Measurements from ENCODE around the gene CNTD1.
"Not testable (repeated sequence)": the region's sequence is repeated elsewhere in the genome, so short reads cannot be mapped to it uniquely, and the experiment has no call there.

The CNTD1 gene, protein sequence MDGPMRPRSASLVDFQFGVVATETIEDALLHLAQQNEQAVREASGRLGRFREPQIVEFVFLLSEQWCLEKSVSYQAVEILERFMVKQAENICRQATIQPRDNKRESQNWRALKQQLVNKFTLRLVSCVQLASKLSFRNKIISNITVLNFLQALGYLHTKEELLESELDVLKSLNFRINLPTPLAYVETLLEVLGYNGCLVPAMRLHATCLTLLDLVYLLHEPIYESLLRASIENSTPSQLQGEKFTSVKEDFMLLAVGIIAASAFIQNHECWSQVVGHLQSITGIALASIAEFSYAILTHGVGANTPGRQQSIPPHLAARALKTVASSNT

DNA sequence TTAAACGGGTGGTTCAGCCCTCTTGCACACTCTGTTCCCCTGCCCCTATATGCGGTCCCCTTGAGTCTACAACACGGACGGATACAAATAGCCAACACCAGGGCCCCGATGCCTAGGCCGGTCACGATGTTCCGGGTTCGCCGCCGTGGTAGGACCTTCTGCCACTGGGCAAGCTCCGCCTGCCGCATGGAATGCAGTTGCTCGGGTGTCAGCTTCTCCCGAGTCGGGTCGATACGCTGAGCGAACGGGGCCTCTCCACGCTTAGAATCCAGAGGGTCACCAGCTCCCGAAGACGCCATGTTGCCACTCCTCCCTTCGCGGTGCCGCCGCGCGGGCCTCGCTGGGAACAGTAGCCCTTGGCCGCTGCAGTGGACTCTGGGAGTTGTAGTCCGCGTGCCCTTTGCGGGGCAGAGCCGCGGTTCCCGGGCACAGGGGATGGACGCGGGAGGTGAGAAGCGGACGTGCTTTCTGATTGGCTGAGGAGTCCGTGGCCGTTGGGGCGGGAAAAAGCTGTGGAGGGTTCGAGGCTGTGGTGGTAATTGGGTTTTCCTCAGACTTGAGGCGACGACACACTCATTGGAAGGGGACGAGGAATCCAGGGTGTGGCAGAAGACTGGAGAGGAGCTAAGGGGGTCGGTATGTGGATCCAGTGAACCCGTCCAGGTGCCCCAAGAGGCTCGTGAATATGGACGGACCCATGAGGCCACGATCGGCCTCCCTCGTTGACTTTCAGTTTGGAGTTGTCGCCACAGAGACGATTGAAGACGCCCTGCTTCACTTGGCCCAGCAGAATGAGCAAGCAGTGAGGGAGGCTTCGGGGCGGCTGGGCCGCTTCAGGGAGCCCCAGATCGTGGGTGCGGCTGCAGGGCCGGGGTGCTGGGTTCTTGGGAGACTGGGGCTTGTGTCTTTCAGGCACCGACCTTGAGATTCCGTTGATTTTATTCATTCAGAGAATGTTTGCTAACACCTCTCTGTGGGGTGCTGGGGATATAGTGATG is at the start of gene CNTD1, which contains the start of gene COA3:
TSS of gene CNTD1 (plus strand) at position 479 of the 998 bp plus-strand sequence. CDS start at position 686, 207 bp downstream.
TSS of gene COA3 (minus strand) at position 322 of the 998 bp plus-strand sequence. CDS start at position 299, 23 bp downstream.
- peak; percentile 73 for DNase-seq

DNA sequence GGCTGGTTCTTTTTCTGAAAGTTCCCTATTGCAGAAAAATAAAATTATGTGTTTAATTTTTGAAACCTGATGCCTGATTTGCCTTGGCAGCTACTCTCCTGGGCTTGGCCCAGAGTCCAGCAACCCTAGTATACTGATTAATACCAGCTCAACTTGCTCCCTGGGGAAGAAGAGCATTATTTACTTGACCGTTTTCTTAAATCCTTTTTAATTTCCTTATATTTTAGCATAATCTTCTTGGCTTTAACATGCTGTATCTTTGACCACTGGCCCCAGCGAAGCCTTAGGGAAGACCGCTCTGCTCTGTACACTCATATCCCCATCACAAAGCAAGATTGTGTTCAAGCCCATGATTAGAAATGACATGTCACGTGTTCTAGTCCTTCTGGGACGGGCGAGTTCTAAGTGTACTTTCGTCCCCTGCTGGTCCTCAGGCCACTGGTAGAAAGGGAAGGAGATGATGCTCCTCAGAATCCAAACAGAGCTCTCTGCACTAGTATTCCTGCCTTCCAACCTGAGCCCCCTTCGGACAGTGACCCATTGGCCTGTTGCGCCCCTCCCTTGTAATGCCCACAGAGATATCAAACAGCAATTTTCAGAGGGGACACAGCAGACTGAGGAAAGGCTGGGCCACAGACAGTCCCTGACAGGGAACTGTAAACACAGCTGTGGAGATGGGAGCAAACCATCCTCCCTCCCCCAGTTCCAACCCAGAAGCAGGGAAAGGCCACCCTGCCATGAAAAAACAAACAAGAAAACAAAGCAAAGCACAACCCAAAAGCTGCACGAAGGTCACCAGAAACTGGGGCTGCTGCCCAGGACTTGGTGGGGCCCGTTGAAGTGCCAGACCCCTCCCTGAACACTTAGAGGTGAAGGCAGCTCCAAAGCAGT is 49.5 kb upstream of the CNTD1 start:
- DNase-seq = no peak

DNA sequence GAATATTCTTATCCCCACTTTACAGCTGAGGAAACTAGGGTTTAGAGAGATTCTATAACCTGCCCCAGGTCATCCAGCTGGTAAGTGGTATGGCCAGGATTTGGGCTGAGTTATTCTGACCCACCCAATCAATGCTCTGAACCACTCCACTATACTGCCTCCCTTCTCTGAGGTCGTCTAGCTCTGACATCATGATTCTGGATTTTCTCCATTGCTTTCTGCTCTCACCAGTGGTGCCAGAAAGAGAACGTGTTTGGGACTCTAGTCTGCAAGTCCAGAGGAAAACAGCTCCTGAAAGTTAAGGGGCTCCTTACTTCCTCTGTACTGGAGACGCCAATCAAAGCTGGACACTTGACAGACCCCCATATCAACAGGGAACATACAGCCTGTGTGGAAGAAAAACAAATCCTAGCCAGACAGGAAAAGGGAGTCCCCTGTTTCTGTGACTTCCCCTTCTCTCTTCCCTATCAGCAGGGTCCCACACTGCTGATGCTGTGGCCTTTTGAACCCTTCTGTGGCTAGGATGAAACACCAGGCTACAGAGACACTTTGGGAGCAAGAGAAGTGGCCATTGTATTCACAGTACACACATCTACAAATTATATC is 47.8 kb upstream of the CNTD1 start:
- no peak for DNase-seq

DNA sequence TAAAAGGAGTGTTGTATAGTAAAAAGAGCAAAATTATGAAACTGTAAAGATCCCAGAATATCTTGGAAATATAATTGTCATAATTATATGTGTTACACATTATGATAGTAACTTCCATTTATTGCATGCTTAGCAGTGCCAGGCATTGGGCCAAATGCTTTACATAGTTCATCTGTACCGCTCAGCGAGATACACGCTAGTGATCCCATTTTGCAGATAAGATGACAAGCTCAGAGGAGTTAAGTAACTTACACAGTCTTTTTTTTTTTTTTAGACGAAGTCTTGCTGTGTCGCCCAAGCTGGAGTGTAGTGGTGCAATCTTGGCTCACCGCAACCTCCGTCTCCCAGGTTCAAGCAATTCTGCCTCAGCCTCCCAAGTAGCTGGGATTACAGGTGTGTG is 47.0 kb upstream of the CNTD1 start:
- no peak for DNase-seq

DNA sequence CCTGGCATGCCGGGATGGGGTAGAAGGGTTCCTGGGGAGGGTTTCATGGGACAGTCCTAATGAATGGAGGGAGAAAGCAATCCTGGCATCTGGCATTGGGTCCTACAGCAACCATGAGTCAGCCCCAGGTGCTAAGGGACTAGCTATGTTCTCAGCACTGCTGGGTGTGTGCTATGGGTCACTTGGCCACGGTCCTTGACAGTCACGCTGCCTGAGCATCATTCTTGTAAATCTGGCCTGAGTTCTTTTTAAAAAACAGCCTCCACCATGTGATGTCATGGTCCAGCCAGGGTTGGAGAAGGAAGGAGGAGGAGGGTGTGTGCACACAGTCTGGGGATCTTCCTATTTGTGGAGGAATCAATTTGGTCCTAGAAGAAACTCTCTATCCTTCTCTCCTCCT is 43.9 kb upstream of the CNTD1 start:
- DNase-seq = no peak

DNA sequence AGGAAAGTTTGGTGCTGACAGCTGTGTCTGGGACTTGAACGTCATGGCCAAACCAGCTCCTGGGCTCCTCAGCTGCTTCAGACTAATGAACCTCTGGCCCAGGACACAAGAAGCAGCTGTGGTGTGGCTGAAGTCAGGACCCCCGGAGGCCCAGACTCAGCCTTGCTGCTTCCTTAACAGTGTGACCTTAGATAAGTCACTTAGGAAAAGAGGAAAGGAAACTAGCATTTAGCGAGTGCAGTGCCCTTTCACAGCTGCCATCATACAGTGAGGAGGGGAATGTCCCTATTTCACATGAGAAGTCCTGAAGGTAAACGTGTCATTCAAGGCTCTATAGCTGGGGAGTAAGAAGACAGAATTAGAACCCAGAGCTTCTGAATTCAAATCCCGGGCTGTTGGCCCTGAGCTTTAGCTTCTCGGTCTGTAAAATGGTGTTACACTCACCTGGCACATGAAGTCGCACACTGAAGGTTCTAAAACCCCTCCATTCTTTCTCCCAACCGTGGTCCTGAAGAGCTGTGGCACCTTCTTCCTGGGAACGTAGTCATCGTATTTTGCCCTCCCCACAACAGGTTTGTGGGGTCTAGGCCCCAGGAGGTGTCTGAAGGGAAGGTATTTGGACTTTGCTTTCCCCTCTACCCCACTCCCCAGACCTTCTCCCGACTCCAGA is 38.5 kb upstream of the CNTD1 start:
- no peak for DNase-seq

DNA sequence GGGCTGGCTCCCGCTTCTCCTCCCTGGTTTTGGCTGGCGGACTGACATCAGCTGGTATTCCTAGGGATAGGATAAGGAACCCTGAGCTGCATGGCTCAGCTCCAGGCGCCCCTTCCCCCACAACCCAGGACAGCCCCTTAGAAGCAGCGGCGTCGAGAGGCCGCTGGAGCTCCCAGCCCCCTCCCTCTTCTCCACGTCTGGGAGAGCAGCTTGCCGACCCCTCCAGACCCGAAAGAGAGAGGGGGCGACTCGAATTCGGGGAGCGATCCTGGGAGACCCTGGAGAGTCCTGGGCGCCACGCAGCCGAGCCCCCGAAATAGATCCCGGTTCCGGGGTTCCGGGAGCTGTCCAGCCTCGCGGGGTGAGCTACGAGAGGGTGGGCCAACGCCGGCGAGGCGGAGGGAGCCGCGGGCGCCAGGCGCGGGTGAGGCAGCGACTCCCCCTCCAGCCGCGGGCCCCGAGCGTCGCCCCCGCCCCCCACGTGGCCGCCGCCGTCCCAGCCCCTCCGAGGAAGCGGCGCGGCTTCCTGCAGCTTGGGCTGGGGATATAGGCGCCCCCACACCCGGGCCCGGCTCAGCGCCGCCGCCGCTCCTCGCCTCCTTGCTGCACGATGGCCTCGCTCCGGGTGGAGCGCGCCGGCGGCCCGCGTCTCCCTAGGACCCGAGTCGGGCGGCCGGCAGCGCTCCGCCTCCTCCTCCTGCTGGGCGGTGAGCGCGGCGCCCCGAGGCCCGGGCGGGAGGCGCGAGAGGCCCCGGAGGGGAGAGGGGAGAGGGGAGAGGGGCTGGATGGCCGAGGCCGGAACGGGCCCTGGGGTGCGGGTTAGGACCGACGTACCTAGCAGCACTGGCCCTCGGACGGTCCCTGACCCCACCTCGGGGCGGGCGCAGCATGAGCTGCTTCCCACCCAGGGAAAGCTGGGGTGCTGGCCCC is 37.7 kb upstream of the CNTD1 start, which contains the start of gene RAMP2:
TSS of gene RAMP2 (plus strand) at position 576 of the 930 bp plus-strand sequence. CDS start at position 611, 35 bp downstream.
- DNase-seq = no peak

DNA sequence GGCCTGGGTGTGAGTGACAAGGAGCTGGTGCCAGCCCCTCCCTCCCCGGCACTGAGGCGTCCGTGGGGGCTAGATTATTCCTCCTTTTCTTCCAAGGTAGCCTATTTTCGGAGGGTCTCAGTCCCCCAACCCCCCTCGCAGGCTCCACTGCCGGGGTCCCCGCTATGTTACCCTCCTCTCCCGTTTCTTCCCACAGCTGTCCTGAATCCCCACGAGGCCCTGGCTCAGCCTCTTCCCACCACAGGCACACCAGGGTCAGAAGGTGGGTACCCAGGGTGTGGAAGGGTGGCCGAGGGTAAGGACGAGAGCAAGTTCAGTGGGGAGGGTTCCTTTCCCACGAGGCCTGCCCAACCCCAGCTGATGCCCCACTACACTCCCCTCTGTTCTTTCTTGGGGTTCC is 37.0 kb upstream of the CNTD1 start:
- no peak for DNase-seq

DNA sequence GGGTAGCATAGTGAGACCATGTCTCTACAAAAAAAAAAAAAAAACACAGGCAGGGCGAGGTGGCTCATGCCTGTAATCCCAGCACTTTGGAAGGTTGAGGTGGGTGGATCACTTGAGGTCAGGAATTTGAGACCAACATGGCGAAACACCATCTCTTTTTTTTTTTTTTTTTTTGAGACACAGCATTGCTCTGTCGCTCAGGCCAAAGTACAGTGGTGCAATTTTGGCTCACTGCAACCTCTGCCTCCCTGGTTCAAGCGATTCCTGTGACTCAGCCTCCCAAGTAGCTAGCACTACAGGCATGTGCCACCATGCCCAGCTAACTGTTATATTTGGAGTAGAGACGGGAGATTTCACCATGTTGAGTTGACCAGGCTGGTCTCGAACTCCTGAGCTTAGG is 32.5 kb upstream of the CNTD1 start:
- DNase-seq = no peak

DNA sequence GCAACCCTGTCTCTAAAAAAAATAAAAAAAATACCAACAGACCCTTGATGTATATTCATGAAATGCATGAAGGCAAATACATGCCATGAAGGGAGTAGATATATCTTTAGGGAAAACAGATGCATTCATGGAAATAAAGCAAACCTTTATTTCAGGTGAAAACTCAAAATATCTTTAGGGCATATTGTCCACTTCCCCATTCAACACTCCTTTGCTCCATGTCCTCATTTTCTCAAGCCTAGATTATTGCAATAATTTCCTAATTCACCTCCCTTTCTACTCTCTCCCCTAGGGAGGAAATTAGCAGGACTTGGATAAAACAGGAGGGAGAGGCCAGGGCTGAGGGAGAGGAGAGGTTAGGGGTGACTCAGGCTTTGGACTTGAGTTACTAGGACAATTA is 31.1 kb upstream of the CNTD1 start:
- DNase-seq = no peak

DNA sequence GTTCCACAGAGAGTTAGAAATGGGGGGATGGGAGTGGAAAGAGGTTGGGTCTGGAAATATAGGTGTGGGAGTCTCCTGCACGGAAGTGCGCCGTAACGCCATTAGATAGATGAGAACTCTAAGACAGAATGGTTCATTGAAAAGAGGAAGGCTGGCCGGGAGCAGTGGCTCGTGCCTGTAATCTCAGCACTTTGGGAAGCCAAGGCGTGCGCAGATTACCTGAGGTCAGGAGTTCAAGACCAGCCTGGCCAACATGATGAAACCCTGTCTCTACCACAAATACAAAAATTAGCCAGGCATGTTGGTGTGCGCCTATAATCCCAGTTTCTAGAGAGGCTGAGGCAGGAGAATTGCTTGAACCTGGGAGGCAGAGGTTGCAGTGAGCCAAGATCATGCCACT is 30.7 kb upstream of the CNTD1 start:
- DNase-seq = not testable (repeated sequence)

DNA sequence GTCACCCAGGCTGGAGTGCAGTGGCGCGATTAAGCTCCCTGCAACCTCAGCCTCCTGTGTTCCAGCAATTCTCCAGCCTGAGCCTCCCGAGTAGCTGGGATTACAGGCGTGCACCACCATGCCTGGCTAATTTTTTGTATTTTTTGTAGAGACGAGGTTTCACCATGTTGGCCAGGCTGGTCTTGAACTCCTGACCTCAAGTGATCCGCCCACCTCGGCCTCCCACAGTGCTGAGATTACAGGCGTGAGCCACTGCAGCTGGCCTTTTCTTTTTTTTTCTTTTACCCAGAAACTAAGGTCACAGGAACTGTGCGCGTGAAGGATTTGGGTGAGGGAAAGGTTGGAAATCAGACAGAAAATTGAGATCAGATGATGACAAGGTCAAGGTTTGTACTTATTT is 28.7 kb upstream of the CNTD1 start:
- DNase-seq = not testable (repeated sequence)

DNA sequence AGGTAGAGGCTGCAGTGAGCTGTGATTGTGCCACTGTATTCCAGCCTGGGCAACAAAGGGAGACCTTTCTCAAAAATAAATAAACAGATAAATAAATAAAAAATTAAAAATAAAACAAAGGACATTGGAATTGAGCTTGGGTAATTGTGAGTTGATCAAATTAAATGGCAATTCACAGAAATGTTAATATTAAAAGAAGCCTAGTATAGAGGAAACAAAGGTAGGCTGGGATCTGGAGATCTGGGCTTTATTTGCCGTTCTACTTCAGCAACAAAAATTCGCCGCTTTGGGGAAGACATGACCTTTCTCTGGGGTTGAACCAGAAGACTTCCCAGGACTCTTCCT is 25.7 kb upstream of the CNTD1 start:
- no peak for DNase-seq

DNA sequence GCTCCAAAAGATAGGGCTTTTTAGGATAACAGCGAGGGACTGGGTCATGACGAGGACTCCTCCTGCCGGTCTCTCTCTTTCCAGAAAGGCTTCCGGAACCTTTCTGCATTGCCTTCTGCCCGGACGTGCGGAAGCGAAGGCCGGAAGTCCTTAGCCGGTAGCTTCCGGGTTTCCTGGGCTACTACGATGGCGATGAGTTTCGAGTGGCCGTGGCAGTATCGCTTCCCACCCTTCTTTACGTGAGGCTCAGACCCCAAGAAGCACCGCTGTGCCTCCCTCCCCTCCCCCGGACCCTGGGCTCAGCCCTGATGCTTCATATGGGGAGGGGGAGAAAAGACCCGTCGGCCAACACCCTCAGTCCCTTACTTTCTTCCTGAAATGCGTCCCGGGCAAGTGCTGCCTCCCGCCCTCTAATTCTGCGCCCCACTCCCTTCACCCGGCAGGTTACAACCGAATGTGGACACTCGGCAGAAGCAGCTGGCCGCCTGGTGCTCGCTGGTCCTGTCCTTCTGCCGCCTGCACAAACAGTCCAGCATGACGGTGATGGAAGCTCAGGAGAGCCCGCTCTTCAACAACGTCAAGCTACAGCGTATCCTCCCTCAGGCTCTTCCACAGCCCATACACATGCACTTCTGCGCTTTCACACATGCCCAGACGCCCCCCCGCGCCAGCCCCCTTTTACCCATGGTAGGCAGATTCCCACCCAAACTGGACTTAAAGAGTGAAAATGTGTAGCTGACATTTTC is 25.2 kb upstream of the CNTD1 start, which contains the start of gene VPS25:
TSS of gene VPS25 (plus strand) at position 160 of the 746 bp plus-strand sequence. CDS start at position 187, 27 bp downstream.
- DNase-seq = peak; percentile 57

DNA sequence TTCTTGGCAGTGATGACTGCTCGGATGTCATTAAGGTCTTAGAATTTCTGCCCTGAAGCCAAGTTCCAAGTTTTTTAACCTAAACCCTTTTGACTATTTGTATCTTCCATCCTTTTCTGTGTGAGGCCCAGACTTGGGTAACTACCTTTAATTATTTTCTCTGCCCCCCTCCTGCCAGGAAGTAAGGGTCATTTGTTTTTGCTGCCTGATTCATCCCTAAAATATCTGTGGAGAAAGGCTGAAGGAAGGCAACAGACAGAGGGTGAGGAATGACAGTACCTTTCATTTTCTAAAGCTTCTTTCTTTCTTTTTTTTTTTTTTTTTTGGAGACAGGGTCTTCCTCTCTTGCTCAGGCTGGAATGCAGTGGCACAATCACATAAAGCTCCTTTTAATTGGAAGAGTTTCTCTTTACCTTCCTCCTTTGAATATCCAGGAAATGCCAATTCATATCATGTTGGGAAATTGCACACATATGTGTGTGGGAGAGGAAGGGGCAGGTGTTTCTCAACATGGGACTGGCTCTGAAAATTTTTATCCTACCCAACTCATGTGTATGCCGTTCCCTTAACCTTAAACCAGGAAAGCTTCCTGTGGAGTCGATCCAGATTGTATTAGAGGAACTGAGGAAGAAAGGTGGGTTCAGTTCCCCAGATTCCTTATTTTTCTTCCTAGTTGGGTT is 24.5 kb upstream of the CNTD1 start:
- DNase-seq = no peak

DNA sequence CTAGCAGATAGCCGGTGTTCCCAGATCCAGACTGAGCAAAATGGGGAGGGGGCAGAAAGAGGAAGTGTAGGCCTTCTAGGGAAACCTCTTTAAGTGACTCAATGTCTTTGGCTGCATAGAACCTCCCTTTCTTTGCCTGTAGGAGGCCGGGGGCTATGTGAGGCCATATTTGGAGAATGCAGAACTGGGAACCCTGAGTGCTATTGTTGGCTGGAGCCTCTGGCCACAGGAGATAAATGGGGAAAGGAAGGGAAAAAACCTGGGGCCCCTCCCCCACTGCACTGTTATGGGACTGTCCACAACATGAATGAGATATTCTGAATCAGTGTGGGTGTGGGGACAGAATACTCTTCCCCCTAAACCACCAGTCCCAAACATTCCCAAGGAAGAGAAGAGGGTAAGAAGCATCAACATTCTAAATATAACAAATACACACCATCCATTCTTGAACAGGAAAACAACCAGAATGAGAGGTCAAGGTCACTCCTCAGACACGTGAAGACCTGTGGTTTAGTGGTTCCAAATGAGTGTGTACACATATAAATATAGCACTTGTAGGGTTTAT is 23.0 kb upstream of the CNTD1 start:
- no peak for DNase-seq

DNA sequence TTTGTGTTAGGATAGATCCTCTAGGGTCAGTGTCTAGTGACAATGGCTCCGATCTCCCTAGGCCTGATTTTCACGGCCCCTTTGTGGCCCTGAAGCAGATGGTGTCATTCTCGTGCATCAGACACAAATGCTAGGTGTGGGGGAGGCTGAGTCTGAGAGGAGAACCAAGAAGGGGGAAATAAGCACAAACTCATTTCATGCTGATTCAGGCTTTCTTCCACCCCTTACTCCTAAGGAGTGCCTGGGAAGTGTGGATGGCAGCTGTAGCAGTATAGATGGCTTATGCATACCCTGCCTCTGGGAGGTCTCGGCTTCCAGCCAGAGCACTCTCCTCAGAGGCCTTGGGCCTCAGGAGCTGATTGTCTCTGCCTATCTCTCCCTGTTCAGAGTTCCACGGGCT is 20.1 kb upstream of the CNTD1 start:
- no peak for DNase-seq

DNA sequence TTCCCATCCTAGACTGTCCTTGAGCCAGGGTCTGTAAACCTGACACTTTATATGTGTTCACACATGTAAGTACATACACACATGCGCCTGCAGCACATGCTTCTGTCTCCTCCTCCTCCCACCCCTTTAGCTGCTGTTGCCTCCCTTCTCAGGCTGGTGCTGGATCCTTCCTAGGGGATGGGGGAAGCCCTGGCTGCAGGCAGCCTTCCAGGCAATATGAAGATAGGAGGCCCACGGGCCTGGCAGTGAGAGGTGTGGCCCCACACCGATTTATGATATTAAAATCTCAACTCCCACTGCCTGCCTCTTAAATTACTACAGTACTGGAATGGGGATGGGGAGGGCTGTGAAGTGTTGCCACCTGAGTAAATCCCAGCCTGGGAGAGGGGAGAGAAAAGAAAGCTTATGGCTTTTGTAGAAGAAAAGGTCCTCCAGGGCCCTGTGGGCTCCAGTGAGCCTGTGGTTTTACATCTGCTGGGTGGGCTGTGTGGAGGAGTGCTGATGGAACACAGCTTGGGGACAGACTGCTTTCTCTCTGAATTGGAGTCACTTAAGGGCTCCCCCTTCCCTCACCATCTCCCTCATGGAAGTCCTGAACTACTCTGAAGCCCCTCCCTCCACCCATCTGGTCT is 19.2 kb upstream of the CNTD1 start:
- DNase-seq = no peak

Measured in SHP77 treated with DMSO at 0.1 percent for 48 hours (cell line).